Pons (tissue), 1 donor: ENCODE measurements around the gene IQCH.

ENCODE experiments used
- DNase-seq: peaks from one replicate; pipeline ENCODE4 v3.0.0-alpha.2; 2016; ENCODE audit warnings: low spot score

IQCH gene

GRCh38 chr15:67394873-67395639 is 140.5 kb downstream of the IQCH start:
- no peak for DNase-seq

- DNase-seq, result peak; percentile 82
Measured at GRCh38 chr15:67396114-67396513, 141.5 kb downstream of the IQCH start.

GRCh38 chr15:67397139-67397538 is 142.6 kb downstream of the IQCH start:
- DNase-seq, result no peak

- no peak for DNase-seq
Measured at GRCh38 chr15:67399925-67400324, 145.3 kb downstream of the IQCH start.

- no peak for DNase-seq
Measured at GRCh38 chr15:67400890-67401289, 146.3 kb downstream of the IQCH start.

- DNase-seq, result no peak
Measured at GRCh38 chr15:67401336-67401735, 146.8 kb downstream of the IQCH start.

GRCh38 chr15:67403428-67404154 is 149.0 kb downstream of the IQCH start:
- no peak for DNase-seq

- DNase-seq, result no peak
Measured at GRCh38 chr15:67405208-67406191, 150.9 kb downstream of the IQCH start.

- no peak for DNase-seq
Measured at GRCh38 chr15:67406257-67406861, 151.8 kb downstream of the IQCH start.

- no peak for DNase-seq
Measured at GRCh38 chr15:67407786-67408185, 153.2 kb downstream of the IQCH start.

- no peak for DNase-seq
Measured at GRCh38 chr15:67409175-67409574, 154.6 kb downstream of the IQCH start.

GRCh38 chr15:67411486-67411885 is 156.9 kb downstream of the IQCH start:
- DNase-seq, result no peak

GRCh38 chr15:67413770-67414390 is 159.3 kb downstream of the IQCH start:
- DNase-seq, result peak; percentile 33

GRCh38 chr15:67415181-67415580 is 160.6 kb downstream of the IQCH start:
- DNase-seq, result no peak

- no peak for DNase-seq
Measured at GRCh38 chr15:67416891-67417290, 162.3 kb downstream of the IQCH start.

- no peak for DNase-seq
Measured at GRCh38 chr15:67419705-67420104, 165.1 kb downstream of the IQCH start.

GRCh38 chr15:67420137-67420536 is 165.6 kb downstream of the IQCH start:
- DNase-seq, result no peak

- no peak for DNase-seq
Measured at GRCh38 chr15:67421105-67421504, 166.5 kb downstream of the IQCH start.

- no peak for DNase-seq
Measured at GRCh38 chr15:67422296-67422695, 167.7 kb downstream of the IQCH start.

GRCh38 chr15:67433495-67434099 is 179.0 kb downstream of the IQCH start:
- DNase-seq, result peak; percentile 33
